GM19452 (cell line): ENCODE data around the gene FBXO34.

Experiments
- ATAC-seq: cut with Tn5 transposase; IDR thresholded peaks from one replicate; pipeline ENCODE4 v1.9.1; 2021; ENCODE audit not compliant: unreplicated experiment

The FBXO34 gene

GRCh38 chr14:55270832-55271571, at the start of gene FBXO34:
Gene FBXO34 (plus strand): TSS chr14:55271421. CDS start chr14:55350391, 78,970 bp downstream.
- ATAC-seq, result peak; percentile 80

GRCh38 chr14:55221968-55222367, 49.3 kb upstream of the FBXO34 start:
- ATAC-seq, result no peak

GRCh38 chr14:55223364-55223763, 47.9 kb upstream of the FBXO34 start:
- ATAC-seq, result no peak

GRCh38 chr14:55228261-55228660, 43.0 kb upstream of the FBXO34 start:
- no peak for ATAC-seq

- no peak for ATAC-seq
Observed at GRCh38 chr14:55233591-55233990, 37.6 kb upstream of the FBXO34 start.

- no peak for ATAC-seq
Observed at GRCh38 chr14:55238019-55238680, 33.1 kb upstream of the FBXO34 start.

- ATAC-seq, result no peak
Observed at GRCh38 chr14:55239320-55239719, 31.9 kb upstream of the FBXO34 start.

- no peak for ATAC-seq
Observed at GRCh38 chr14:55240526-55241178, 30.6 kb upstream of the FBXO34 start.

GRCh38 chr14:55241673-55242072, 29.5 kb upstream of the FBXO34 start:
- ATAC-seq, result no peak

- ATAC-seq, result no peak
Observed at GRCh38 chr14:55243386-55243785, 27.8 kb upstream of the FBXO34 start.

- ATAC-seq, result no peak
Observed at GRCh38 chr14:55243813-55244212, 27.4 kb upstream of the FBXO34 start.

- no peak for ATAC-seq
Observed at GRCh38 chr14:55245657-55246268, 25.5 kb upstream of the FBXO34 start.

- no peak for ATAC-seq
Observed at GRCh38 chr14:55248411-55248810, 22.8 kb upstream of the FBXO34 start.

- no peak for ATAC-seq
Observed at GRCh38 chr14:55249423-55249822, 21.8 kb upstream of the FBXO34 start.

GRCh38 chr14:55253276-55253675, 17.9 kb upstream of the FBXO34 start:
- ATAC-seq, result no peak

- no peak for ATAC-seq
Observed at GRCh38 chr14:55254581-55254980, 16.6 kb upstream of the FBXO34 start.

- ATAC-seq, result no peak
Observed at GRCh38 chr14:55255979-55256378, 15.2 kb upstream of the FBXO34 start.

GRCh38 chr14:55256586-55256985, 14.6 kb upstream of the FBXO34 start:
- ATAC-seq, result no peak

GRCh38 chr14:55265197-55265596, 6.0 kb upstream of the FBXO34 start:
- peak; percentile 63 for ATAC-seq

GRCh38 chr14:55267820-55268219, 3.4 kb upstream of the FBXO34 start:
- ATAC-seq, result no peak

GRCh38 chr14:55271572-55272298, 514 bp downstream of the FBXO34 start:
- peak; percentile 52 for ATAC-seq
